GM19043 (cell line): ENCODE measurements around the gene FILIP1L.

ENCODE experiments used
- ATAC-seq: cut with Tn5 transposase; IDR thresholded peaks from one replicate; pipeline ENCODE4 v1.9.1; 2021; ENCODE audit warnings: low read depth; ENCODE audit not compliant: unreplicated experiment

The FILIP1L gene

DNA sequence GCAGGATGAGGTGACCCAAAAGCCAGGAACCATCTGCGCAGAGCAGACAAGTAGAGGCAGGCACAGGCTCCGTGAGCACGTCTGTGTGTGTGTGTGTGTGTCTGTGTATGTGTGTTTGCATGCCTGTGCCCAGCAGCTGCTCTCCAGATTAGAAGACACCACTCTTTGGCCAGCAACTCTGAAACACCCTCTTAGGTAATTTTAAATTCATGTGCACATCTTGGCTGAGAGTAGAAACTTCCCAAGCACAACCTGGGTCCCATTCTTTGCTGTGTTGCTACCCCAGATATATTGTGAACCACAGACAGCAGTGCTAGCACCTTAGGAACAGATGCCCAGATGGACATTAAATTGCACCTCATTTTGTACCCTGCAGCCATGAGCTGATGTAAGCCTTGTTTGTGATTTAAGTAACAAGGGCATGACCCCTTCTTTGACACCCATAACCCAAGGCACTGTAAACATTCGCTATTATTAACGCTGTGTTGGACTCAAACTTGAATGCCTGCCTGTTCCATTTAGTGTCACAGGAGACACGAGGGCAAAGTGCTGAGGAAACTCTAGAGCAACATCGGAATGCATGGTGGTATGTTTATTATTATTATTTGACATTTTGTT is at the start of gene FILIP1L:
Gene FILIP1L, minus strand, starts transcription at position 89 of the 618 bp plus-strand sequence.
- ATAC-seq: no peak

DNA sequence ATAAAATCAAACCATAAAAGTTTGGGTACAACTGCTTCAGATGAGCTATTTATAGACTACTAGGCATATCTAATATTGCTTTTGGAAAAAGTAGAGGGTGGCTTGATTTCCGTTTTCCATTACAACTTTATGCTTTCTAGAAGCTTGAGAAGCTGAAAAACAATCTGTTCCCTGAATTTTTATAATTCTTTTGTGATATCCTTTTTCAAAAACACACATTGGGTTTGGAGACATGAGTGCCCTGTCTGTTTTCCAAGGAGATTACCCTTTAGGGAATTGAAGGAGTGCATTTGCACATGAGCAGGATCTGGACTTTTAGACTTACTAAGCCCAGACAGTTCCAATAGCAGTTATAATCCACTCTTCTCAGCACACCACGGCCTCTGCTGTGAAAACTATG is 49.5 kb upstream of the FILIP1L start:
- ATAC-seq: no peak

DNA sequence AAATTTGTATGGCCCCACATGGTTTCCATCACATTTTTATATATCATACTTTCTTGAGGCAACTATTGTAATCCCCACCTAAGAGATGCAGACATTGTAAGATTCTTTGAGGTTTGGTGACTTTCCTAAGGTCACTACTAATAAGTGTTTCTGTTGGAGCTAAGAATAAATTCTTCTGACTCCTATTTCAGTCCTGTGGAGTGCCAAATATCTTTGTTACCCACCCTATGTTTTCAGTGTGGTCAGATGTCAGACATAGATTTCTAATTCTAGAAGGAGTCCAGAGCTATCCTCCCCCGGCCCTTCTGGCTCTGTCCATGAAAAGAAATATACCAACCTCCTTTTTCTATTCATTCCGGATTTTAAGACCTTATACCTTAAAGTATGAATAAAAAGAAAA is 46.2 kb upstream of the FILIP1L start:
- no peak for ATAC-seq

DNA sequence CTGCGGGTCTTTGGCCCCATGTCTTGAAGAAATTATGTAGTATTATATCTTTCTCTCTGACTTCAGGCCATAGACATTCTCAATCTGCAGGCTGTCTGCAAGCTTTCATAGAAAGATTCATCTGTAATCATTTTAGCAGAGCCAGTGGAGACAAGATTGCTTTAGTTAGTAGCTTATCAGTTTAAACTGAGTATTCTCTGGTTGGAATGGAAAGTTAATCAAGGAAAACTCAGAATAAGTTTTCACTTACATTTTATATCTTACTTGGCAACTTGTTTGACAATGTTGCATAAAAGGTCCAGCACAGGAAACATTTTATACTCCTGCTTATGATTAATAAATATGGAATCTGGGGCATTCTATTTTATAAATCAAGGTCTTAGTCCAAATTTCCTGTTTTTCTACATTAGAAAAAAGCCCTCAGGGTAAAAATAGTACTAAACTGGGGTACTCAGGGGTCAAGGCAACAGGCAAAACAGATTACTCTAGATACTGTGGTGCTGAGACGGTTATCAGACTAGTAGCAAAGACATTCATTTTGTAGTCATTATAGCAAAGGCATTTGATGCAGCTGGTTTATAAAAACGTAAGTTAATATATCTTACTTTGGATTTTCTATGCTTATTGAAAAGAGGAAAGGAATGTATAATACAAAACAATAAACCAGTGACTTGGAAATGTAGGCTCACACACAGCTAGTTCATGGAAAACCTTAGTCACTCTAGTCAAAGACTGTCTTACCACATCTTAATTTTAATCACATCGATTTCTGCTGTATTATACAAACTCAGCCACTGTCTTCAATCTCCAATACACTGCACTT is 45.2 kb upstream of the FILIP1L start:
- ATAC-seq: no peak

DNA sequence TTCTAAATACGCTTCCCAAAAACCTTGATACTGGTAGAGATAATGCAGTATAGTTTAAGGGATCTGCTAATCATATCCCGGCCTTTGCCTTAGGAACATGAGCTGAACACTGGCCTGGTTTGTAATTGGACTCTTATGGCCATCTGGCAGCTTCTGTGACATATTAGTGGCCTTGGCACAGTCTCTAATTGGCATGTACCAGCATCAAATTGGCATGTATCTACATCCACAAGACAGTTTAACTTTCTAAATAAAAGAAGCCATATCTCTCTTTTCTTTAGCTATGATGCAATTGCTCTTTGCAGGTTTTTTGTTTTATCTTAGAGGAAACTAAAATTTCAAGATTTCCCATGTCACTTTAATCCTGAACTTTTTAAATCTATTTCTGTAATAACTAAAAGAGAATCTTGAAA is 44.6 kb upstream of the FILIP1L start:
- ATAC-seq: no peak

DNA sequence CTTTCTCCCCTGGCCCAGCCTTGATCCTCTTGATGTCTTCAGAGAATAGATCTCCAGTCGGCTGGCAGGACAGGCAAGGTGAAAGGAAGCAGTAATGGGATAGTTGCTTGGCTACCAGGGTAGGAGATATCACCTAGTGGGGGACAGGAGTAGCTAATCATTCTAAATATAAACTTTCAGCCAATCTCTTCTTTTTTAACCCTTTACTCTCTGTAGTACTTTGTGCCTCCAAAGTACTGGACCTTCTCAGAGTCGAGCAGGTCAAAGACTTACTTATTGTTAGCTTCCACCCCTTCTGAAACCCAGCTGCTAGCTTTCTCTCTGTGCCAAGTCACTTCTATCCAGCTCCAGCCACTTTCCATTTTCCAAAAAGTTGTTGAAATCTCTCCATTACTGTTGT is 43.4 kb upstream of the FILIP1L start:
- ATAC-seq: no peak

DNA sequence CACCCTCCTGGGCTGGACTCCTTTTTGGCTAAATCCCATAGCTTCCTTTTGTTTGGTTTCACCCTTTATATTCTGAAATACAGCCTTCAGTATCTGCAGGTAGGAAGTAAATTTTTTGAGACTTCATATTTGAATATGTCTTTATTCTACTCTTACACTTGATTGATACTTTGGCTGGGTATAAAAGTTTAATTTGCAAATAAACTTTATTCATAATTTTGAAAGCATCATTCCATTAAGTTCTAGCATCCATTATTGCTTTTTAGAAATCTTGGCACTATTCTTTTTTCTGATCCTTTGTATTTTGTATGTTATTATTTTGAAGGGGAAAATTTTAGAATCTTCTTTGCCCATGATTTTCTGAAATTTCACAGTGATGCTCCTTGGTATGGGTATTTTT is 41.3 kb upstream of the FILIP1L start:
- ATAC-seq: no peak

DNA sequence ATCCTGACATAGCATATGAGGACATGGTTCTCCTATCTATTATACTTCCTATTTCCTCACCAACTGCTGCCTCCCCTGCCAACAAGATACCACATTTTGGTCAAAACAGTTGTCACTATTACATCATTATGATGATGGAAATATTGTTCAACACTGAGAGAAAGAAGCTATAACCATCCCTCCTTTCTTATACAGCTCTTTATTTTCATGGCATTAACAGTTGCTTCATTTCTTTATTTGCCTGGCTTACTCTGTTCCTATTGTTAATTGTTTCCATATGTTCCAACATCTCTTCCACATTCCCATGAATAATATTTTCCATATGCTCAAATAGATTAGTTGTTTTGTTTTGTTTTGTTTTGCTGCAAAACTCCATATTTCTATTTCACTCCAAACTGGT is 40.8 kb upstream of the FILIP1L start:
- no peak for ATAC-seq

DNA sequence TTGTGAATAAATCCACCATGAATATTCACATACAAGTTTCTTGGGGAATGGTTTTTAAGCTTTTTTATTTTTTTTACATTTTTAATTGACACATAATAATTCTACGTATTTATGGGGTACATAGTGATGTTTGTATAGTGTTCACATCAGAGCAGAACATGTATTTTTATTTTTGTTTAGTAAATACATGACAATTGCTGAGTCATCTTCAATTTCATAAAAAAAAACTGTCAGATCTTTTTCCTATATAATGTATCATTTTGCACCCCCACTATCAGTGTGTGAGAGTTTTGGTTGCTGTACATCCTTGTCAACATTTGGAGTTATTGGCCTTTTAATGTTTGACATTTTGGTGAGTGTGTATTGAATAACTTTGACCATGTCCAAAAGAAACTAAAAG is 39.9 kb upstream of the FILIP1L start:
- no peak for ATAC-seq

DNA sequence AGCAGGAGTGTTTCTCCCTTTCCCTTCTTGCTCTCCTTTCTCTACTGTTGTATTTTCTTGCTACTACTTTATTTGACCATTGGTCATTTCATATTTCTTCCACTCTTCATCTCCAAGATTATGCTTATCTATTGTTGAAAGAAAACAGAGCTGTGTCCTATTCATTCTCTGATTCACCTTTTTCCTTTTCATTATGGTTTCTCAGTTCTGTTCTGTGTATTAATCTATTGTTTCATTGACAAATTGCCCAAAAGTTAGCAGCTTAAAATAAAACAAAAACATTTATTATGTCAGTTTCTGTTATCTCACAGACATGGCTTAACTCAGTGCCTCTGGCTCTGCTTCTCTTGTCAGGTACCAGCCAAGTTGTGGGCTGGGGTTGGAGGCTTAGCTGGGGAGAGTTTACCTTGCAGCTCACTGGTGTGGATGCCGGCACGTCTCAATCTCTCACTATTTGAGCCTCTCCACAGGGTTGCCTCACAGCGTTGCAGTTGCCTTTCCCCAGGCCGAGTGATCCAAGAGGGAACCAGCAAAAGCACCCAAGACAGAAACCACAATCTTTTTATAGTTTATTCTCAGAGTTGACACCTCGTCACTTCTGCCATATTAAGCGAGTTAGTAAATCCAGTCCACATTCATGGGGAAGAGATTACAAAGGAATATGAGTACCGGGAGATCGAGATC is 36.9 kb upstream of the FILIP1L start:
- no peak for ATAC-seq

DNA sequence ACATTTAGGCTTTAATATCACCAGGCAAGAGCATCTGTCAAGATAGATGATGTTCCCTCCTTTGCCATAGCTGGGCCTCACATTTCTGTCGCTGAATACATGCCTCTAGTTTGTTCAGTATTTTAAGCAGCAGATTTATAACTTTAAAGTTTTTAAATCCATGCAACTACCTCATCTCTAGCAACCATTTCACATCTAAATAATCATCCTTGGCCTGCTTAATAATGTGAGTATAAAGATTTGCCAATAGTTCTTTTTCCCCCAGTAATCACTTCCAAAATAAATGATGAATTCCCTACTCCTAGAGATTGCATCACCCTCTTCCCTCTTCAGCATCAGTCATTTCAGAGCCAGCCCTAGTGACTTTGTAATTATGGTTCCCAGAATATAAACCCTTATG is 36.2 kb upstream of the FILIP1L start:
- no peak for ATAC-seq

DNA sequence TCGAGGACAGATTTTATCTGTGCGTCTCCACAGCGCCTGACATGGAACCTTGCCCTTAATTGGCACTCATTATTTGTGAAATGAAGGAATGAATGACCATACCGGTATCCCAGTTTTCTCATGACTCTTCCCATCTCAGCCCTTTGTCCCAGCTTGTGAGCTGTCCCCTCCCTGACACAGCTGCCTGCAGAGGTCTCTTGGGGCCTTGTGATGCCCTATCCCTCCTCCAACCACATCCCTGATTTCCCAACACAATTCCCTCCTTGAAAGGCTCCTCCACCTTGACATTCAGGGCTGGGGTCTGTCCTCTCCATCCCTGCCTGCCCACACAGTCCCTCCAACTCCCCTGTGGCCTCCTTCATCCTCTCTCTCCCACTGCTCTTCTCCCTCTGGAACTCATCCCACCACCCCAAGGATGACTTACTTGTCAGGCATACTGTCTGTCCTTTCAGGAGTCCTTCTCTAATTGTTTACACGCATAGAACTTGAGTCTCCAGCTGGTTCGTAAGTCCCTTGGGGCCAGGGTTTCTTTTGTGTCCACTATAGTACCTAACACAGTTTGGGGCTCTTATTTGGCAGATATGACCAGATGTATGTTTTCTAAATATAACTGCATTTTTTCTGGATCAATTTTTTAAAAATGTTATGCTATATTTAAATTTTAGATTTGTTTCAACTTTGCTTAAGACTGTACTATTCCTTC is 35.6 kb upstream of the FILIP1L start:
- ATAC-seq: no peak

DNA sequence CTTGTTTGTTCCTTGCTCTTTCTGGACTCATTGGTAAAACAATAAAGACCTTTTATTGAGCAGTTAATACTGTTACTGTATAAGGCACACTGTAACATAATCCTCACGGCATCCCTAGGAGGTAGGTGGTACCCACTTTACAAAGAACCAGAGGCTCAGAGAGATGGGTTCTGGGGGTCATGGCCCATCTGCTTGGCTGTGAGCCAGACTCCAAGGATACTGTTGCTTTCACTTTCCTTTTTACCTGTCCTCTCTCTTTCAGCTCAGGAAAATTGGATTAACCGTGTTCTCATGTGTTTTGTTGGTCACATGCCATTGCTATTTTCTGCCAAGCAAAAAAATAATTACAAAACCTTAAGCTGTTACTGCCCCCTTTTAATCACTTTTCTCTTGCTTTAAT is 34.8 kb upstream of the FILIP1L start:
- ATAC-seq: no peak

DNA sequence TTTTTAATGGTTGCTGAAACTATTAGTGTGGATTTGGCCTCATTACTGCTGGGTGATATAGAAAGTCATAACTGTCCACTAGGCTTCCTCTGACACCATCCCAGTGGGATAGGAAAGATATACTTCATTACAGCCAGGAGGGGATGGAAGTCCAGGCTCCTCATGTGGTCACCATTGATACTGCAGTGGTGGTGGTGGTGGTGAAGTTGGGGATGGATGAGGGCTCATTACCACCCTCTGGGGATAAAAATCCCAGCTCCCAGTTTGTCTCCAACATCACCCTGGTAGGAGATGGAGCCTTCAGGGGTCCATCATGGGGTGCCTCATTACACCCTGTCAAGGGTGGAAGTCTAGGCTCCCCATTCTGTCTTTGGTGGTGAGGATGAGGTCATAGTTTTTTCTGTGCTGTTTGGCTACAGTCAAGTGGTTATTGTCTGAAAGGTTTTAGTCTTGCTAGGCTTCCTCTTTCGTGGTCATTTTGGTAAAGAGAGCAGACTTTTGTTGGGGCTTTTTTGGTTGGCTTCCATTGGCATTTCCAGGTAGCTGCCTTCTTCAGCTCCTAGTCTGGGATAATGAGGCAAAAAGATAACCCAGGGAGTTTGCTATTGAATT is 30.1 kb upstream of the FILIP1L start:
- no peak for ATAC-seq

DNA sequence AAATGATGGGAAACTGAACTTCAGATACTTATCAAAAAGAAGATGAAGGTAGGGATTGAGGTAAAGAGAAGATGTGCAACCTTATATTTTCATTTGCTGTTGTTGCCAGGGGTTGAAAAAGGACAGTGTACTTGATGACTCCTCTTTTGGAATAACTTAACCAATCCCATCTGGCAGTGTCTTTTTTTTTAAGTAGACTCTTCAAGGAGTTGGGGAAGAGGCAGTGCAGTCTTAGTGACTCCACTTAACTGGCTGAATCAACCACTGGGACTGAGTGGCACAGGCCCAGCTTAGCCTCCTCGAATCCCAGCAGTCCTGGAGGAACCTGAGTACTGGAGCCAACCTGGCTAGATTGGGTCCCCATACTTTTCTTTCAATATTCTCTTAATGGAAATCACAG is 27.3 kb upstream of the FILIP1L start:
- no peak for ATAC-seq

DNA sequence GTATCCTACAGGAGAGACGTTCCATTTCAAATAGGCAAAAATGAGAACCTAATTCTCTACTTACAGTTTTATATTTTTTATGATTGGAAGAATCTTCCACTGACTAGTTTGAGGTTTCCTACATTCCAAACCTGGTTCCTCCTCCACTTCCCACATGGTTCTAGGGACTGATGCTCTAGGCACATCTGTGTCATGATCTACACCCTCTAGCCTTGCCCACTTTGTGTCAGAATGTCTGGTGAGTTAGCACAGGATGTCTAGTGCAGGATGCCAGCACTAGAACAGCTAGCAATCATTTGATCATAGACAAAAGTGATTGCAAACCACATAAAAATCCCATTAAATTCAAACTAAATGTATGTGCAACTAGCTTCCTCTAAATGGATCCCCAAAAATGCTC is 26.7 kb upstream of the FILIP1L start:
- no peak for ATAC-seq

DNA sequence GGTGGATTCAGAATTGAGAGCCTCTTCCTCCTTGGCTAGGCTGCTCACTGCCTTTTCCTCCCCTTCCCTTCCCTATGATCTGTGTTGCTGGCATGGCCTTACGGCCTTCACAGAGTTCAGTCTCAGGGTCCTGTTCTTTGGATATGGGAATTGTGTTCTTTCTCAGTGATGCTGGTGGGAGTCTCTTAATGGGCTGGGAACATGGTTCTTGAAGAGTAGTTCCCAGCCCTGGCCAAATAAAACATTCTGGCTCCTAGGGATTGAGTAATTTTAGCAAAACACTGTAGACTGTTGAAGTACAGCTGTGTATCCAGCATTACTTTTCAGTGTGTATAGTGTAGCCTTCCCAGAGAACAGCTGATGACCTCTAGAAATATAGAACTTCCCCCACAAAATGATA is 22.6 kb upstream of the FILIP1L start:
- no peak for ATAC-seq

DNA sequence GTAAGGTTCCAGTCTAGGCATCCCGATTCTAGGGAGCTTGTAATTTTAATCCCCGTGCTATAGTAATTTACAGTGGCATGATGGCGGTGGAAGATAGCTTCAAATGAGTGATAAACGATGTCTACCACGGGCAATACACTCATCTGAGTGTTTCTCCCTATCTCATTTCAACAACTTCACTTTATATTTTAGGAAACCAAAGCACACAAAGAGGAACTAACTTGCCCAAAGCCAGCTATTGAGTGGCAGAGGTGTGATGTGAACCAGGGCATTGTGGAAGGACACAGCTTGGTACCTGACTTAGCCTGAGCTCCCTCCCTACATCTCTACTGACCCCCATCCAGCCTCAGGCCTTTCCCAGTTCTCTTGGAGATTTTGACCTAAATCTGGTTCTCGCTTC is 16.9 kb upstream of the FILIP1L start:
- ATAC-seq: no peak

DNA sequence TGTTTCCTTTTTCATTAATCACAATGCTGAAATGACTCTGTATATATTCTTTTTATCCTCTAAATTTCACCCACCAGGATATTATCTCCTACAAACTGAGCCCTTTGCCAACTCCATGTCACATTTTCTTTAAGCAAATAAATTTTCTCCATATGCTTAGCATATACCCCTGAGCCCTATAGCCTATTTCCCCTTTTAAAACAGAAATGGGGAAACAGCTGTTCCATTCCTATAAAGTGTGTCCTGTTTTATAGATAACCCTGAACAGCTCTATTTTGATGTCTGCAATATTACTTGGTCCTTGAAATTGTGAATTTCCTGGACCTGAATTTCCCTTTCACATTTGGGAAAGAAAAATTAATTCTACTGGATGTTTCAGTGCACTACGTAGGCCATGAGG is 15.6 kb upstream of the FILIP1L start:
- no peak for ATAC-seq

DNA sequence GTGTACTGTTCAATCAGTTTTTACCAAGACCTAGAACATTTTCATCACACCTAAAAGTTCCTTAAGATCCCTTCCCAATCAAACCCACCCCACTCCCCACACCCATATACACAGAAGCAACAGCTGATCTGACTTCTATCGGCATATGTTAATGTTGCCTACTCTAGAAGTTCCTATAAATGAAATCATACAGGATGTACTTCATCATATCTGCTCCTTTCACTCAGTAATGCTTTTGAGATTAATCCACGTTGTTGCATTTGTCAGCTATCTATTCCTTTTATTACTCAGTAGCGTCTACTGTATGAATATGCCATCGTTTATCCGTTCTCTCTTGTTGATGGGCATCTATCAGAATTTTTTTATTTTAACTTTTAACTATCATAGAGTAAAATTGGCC is 14.3 kb upstream of the FILIP1L start:
- no peak for ATAC-seq

DNA sequence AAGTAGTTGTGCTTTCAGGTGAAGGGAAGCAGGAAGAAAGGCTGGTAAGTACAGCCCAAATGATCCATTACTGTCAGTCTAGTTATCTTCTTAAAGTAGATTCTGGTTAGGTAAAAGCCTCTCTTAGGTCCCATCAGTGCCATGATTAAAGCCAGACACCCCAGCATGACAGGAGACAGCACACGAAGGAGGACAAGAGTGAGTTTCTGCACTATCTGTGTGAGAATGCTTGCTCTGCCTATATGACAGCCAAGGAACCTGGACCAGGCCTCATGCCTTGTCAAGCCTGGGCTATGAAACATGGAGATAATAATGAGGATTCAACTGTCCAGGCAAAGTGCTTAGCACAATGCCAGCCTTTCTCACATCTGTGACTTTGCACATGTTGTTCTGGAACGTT is 13.5 kb upstream of the FILIP1L start:
- ATAC-seq: no peak
